ENCODE measurements around the gene AJM1.
A peak's percentile ranks its signal among the peaks of the same experiment; 100 is the strongest.
"Not testable (repeated sequence)": the region's sequence is repeated elsewhere in the genome, so short reads cannot be mapped to it uniquely, and the experiment has no call there.

The AJM1 gene

DNA sequence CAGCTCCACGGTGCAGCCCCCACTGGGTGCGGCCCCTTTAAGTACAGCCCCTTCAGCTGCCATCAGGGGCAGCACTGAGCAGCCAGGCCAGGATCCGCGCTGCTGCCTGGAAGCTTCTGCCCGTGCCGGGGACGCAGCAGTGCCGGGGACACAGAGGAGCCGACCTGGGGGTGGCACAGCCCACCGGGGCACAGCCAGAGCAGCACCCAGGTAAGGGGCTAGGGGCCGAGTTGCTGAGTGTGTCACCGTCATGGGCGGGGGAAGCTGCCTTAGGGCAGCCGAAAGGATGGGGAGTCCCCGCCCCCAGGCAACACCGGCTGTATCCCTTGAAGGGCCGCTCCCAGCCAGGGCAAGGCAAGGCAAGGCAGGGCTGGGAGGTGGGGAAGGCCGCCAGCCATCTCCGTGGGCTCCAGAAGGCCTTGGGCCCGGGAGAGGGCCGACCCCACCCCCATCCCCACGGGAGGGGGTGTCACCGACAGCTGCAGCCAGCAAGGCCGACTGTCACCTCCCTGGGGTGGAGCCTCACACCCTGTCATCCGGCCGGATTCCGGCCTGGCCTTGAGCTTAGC is at the start of gene AJM1:
TSS of gene AJM1 (plus strand) at position 99 of the 569 bp plus-strand sequence. CDS start 1,937 bp downstream, outside the sequence.
- peak; percentile 85 for DNase-seq

DNA sequence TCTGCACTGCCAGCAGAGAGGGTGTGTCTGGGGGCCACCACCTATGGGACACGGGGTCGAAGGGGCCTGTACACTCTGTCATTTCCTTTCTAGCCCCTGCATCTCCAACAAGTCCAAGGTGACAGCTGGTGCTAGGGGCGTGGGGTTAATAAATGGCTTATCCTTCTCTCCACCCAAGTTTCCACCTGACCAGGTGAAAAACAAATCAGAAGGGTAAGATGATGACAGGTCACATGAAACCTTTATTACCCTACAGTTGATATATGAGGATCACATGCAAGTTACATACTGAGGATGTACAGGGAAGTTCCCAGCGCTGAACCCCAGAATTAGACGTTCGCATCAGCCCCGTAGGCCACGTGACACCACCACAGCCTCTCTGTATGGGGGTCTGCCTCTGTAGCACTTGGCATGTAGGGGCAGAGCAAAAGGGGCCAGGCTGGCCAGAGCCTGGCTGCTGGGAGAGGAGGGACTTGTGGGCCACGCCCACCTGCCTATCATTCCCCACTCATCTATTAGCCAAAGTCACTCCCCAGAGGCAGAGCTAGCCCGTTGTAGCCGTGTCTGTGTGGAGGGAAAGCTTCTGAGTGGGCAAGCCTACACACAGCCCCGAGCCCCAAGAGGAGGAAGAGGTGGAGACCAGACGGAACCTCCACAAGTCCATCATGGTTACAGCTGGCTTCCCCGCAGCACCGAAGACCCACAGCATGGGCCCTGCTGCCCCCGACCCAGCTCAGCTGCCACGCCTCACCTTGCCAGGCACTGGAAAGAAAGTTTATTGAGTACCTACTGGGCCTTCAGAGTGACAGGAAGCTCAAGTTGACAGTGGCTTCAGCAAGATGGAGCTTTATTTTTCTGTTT is 49.0 kb upstream of the AJM1 start:
- DNase-seq = peak; percentile 69

DNA sequence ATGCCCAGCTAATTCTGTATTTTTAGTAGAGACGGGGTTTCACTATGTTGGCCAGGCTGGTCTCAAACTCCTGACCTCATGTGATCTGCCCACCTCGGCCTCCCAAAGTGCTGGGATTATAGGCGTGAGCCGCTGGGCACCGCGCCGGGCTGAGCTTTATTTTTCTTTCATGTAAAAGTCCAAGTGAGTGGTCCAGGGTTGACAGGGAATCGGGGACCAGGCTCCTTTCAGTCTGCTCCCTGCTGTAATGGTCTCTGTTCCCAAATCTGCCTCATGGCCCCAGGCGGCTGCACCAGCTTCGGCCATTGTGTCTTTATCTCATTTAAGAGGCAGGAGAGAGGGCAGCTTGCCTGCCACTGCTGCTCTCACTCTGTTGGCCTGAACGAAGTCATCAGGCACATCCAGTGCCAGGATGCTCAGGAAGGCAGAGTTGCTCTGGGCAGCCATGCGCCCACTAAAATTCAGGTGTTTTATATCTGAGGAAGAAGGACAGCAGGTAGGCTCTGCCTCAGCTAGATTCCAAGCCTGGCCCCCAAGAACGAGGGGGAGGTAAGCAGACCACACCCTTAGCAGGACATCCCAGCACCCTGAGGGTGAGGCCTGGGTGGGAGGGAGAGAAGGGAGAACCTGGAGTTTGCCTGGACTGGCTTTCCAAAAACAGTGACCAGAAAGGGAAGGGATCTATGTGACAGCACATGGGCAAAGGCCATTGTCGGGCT is 47.8 kb upstream of the AJM1 start:
- DNase-seq = no peak

DNA sequence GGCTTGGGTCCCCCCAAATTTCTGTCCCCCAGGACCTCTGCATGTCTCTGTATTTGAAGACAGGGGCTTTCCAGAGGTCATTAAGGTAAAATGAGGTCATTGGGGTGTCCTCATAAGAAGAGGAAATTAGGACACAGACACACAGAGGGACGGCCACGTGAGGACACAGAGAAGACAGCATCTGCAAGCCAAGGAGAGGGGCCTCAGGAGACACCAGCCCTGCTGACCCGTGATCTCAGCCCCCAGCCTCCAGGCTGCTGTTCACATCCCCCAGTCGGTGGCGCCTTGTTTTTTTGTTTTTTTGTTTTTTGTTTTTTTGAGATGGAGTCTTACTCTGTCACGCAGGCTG is 47.3 kb upstream of the AJM1 start:
- no peak for DNase-seq

DNA sequence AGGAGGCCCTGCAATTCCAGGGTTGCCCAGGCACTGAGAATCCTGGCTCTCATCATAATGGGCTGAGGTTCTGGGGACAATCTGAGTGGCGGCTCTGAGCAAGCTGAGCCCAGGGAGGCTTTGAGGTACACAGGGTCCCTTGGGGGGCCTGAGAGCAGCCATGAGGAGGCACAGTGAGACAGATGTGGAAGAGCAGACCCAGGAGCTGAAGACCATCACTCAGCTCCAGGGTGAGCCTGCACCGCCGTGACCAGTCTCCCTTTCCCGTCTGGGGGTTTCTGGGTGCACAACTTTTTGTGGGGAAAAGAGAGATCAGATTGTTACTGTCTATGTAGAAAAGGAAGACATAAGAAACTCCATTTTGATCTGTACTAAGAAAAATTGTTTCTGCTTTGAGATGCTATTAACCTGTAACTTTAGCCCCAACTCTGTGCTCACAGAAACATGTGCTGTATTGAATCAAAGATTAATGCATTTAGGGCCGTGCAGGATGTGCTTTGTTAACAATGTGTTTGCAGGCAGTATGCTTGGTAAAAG is 46.0 kb upstream of the AJM1 start, which contains the start of gene CCDC183:
TSS of gene CCDC183 (plus strand) at position 101 of the 537 bp plus-strand sequence. CDS start at position 161, 60 bp downstream.
- no peak for DNase-seq

DNA sequence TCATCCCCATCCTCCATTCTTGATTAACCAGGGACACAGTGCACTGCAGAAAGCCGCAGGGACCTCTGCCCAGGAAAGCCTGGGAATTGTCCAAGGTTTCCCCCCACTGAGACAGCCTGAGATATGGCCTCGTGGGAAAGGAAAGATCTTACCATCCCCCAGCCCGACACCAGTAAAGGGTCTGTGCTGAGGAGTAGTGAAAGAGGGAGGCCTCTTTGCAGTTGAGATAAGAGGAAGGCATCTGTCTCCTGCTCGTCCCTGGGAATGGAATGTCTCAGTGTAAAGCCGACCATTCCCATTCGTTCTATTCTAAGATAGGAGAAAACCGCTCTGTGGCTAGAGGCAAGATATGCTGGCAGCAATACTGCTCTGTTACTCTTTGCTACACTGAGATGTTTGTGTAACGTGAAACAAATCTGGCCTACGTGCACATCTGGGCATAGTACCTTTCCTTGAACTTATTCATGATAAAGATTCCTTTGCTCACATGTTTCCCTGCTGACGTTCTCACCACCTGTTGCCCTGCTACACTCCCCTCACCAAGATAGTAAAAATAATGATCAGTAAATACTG is 45.4 kb upstream of the AJM1 start:
- DNase-seq = peak; percentile 43

DNA sequence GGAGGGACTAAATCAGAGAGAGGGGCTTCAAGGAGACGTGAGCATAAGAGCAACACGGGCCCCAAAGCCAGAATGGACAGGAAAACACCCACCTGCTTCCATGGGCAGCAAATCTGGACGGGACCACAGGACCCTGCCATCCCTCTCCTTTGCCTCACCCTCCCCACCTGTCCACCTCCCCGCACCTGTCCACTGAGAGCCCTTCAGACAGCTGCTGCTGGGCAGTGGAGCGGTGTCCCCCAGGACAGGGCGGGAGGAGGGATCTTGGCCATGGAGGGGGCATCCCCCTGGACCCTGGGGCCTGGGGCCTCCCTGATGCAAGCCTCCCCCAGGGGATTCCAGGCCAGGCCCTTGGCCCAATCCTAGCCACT is 43.6 kb upstream of the AJM1 start:
- no peak for DNase-seq

DNA sequence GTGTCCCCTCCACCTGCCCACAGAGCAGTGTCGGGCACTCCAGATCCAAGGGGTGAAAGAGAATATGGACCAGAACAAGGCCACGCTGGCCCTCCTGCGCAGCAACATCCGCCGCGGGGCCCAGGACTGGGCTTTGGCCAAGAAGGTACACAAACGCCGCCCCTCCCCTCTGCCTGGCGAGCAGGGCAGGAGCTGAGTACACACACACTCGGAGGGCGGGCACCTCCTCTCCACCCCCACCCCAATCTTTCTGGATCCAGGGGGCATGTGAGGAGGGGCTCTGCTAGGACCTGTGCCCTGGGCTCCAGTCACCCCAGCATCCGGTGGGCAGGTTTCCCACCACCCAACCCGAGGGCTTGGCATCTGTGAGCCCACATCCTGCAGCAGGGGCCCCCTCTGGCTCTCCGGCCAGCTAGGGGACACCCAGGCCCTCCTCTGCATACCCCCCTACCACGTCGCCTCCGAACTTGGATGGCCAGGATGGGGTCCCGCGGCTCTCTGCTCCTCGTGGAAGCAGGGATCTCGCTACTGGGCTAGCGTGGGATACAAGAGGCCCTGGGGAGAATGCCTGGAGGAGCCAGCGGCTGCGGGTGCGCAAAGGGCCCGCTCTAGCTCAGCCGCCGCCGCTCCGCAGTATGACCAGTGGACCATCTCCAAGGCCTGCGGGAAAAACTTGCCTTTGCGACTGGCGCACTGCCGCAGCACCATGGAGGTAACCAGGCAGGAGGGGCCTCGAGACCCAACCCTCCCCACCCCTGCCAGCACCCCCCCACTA is 43.0 kb upstream of the AJM1 start:
- no peak for DNase-seq

DNA sequence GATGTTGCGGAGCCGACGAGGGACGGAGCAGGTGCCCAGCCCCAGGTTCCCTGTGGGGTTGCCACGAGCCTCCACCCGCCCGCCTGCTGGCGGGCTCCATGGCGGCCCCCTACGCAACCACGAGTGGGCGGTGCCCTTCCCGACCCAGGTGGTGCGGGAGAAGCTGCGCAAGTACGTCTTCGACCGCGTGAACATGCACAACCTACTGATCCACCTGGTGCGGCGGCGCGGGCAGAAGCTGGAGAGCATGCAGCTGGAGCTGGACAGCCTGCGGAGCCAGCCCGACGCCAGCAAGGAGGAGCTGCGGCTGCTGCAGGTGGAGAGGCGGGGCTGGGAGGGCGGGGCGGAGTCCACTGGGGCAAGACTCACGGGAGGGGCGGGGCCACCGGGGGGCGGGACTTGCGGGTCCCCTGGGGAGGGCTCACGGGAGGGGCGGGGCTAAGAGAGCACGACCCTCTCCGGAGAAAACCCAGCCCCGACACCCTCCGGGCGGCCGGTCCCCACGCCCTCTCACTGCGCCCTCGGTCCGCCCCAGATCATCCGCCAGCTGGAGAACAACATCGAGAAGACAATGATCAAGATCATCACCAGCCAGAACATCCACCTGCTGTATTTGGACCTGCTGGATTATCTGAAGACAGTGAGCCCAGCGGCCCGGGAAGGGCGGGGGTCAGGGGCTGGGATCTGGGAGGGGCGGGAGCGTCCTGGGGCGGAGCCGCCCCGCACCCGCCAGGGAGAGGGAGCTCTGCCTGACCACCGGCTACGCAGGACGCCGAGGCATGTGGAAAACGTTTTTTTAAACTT is 42.2 kb upstream of the AJM1 start:
- peak; percentile 92 for DNase-seq

DNA sequence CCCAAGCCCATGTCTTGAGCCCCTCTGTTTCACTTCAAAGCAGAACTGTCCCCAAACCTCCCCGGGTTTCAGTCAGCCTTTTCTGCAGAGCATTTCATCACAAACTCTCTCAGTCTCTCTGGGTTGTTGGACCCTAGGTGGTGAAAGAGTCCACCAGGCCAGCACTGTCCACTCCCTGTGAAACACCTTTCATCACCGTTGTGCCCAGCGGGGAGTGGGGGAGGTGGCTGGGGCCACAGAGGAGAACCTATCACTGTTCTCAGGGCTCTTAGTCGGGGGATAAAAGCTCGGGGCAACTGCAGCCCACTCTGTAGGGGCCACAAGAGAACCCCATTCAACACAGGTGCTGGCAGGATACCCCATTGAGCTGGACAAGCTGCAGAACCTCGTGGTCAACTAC is 40.0 kb upstream of the AJM1 start:
- no peak for DNase-seq

DNA sequence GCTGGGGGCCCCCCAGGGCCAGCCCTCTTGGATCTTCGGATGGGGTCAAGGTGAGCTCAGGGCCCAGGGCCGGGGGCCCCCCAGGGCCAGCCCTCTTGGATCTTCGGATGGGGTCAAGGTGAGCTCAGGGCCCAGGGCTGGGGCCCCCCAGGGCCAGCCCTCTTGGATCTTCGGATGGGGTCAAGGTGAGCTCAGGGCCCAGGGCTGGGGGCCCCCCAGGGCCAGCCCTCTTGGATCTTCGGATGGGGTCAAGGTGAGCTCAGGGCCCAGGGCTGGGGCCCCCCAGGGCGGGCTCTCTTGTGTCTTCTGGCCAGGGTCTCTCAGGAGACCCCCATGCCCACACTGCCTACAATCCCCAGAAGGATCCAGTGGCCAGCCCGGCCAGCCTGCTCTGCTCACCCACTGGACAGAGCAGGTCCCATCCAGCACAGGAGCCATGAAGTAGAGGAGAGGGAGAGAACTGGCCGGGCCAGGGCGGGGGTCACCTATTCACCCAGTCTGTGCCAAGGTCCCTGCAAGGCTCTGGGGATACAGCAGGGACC is 39.2 kb upstream of the AJM1 start:
- DNase-seq = not testable (repeated sequence)

DNA sequence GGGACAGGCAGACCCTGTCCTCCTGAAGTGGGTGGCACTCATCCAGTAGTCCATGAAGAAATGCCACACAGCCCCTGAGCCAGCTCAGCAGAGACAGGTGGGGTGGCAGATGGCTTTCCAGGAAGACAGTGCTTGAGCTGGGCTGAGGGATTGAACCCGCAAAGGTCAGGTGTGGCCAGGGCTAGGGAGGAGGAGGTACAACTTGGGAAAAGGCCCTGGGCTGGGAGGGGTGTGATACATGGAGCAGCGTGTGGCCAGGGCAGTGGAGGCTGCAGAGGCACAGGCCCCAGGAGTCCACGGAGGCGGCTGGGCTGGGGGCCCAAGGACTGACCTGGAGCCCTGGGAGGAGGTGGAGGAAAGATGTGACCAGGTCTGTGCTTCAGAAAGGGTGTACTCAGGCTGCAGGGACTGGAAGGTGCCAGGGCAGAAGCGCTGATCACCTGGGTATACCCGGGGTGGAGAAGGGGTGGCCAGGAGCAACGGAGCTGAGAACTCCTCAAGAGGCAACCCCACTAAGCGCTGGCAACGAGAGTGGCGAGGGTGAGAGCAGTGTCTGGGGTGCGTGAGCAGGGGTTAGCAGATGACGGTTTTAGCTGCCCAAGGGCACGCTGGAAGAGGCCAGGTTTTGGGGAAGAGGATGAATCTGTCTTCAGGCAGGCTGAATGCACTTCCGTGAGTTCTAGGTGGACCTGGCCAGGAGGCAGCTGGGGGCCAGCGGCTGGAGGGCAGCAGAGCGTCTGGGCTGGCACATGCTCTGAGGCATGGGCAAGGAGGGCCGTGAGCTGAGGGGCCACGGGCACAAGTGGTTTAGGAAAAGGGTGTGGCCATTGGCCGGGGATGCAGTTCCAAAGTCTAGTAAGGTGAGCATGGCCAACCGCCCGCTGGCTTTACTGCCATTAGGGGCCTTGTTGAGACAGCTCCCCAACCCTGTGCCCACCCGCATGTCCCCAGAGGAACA is 38.4 kb upstream of the AJM1 start:
- DNase-seq = peak; percentile 62

DNA sequence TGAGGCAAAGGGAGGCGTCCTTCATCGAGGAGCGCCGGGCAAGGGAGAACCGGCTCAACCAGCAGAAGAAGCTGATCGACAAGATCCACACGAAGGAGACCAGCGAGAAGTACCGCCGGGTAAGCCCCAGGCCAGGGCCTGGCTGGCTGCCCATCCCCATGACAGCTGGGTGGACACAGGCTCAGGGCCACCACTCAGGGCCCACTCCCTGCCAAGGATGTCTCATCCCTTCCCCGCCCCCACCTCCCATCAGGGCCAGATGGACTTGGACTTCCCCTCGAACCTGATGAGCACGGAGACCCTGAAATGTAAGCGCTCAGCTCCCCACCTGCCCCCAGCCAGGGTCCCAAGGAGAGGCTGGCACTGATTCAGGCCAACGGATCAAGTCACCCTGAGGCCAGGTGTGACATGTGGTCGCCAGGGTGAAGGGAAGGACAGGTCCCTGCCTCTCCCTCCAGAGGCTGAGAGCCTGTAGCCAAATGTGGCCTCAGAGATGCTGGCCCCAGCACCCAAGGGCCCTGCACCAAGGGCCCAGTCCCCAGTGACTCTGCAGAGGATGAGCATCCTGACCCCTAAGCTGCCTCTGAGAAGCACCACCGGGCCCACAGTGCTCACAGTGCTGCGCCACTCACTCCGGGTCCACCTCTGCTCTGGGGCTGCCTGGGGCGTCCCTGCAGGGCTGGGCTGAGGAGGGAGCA is 37.6 kb upstream of the AJM1 start:
- no peak for DNase-seq

DNA sequence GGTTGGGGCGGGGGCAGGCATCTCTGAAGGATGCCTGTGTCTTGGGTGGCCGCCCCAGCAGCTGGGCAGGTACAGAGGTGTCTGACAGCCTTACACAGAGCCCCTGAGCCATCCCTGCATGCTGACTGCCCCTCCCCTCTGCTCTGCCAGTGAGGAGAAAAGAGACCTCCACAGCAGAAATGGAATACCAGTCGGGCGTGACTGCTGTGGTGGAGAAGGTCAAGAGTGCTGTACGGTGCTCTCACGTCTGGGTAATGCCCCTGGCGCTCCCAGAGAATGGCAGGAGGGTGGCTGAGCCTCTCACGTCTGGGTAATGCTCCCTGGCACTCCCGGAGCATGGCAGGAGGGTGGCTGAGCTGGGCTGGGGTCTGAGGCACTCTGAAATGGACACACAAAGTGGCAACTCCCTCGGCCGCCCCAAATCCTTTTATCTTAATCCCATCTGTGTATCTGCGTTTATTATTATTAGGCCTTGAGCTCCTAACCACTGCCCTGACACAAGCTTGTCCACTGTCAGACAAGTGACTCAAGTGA is 37.0 kb upstream of the AJM1 start:
- DNase-seq = peak; percentile 47

DNA sequence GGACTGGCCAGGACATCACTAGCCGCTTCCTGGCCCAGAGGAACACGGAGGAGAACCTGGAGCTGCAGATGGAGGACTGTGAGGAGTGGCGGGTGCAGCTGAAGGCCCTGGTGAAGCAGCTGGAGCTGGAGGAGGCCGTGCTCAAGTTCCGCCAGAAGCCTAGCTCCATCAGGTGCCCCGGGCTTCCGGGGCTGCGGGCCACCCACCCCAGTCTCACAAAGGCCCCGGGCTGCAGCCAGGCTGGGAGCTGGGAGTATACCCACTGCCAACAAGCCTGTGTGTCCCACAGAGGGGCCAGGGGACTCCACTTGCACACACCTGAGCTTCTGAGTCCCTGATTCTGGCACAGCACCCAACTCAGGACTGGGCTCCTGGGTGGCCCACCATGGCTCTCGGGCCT is 36.2 kb upstream of the AJM1 start:
- DNase-seq = no peak

DNA sequence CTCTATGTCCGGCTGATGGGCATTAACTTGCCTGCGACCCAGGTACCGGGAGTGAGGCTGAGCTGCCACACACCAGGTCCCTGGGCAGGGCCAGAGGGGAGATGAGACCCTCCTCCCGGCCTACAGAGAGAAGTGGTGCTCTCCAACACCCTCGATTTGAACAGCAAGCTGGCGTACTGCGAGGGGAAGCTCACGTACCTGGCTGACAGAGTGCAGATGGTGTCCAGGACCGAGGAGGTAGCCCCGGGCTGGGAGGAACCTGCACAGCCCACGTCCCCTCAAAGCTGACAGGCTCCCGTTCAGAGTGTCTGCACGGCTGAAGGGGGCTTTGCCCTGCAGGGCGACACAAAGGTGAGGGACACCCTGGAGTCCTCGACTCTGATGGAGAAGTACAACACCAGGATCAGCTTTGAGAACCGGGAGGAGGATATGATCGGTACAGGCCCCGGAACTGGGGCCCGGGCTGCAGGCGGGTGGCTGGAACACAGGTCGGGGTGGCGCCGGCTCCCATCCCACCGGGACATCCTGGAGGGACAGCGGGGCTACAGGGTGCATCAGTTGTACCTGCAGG is 35.6 kb upstream of the AJM1 start:
- no peak for DNase-seq

DNA sequence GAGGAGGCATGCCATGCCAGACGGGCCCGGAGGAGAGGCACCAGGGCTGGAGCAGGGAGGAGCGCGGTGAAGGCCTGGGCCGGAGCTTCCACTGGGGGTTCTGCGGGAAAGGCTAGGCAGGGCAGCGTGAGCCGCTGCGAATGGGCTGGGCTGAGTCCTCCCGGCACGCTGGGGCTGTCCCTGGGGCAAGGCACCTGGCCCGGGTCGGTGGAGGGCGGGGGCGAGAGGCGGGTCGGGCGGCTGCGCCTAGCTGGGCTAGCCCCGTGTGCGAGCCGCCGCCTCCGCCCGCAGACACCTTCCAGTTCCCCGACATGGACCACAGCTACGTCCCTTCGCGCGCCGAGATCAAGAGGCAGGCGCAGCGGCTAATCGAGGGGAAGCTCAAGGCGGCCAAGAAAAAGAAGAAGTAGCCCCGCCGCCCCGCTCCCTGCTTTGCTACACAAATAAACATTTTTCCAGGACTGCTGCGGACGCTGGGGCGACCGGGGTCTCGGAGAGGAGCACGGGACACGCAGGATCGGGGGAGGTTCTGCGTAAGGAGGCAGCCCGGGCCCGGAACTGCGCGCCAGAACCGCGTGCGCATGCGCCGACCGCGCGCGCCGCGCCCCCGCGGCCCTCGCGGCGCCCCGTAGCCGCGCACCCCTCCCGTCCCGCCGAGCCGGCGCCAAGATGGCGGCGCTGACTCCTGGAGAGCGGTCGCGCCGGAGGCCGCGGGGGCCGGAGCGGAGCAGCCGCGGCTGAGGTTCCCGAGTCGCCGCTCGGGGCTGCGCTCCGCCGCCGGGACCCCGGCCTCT is 34.8 kb upstream of the AJM1 start, which contains the start of gene RABL6:
TSS of gene RABL6 (plus strand) at position 668 of the 794 bp plus-strand sequence. CDS start 249 bp downstream, outside the sequence.
- peak; percentile 79 for DNase-seq
